IPS-NIHi7 (cell line): ENCODE measurements around the gene ATP13A1.
A peak's percentile ranks its signal among the peaks of the same experiment; 100 is the strongest.
"Not testable (repeated sequence)": the region's sequence is repeated elsewhere in the genome, so short reads cannot be mapped to it uniquely, and the experiment has no call there.

Experiments used
- DNase-seq: peaks from one replicate; pipeline ENCODE4 v3.0.0; 2012; ENCODE audit warnings: mixed read lengths; ENCODE audit errors: extremely low spot score

The ATP13A1 gene

DNA sequence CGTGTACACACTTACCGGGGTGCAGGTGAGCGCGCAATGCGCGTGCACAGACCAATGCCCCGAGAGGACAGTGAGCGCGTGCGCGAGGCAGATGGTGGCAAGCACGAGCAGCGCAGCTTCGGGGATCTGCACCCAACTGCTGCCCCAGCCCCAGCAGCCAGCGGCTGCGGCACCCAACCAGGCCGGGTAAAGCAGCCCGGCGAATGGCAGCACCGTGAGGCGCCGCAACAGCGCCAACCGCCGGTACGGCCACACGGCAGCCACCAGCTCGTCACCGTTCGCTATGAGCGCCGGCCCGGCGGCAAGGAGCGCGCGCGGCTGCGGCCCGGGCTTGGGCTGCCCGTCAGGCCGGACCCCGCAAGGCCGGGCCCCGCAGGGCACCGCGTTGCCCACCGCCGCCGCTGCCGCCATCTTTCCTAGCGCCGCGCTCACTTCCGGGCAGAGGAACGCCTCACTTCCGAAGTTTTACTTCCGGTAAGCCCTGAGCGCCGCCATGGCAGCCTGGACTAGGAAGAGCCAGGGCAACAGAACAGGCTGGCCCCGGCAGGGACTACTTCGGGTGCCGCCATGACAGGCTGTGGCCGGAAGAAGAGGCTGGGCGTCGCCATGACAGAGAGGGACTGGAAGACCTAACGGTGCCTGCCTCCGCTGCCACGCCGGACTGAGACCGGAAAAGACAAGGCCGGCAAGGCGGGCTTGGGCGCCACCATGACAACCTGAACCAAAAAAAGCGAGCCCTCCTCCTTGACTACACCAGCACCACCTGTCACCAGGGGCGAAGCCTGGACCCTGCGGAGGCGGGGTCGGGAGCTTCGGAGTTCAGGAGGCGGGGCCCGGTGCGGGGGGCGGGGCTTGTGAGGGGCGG, at the start of gene ATP13A1:
TSS of gene ATP13A1 (minus strand) at position 421 of the 865 bp plus-strand sequence. CDS start at position 411, 10 bp downstream.
- DNase-seq: peak; percentile 91

GRCh38 chr19:19711934-19712828, 48.7 kb upstream of the ATP13A1 start:
- no peak for DNase-seq

DNA sequence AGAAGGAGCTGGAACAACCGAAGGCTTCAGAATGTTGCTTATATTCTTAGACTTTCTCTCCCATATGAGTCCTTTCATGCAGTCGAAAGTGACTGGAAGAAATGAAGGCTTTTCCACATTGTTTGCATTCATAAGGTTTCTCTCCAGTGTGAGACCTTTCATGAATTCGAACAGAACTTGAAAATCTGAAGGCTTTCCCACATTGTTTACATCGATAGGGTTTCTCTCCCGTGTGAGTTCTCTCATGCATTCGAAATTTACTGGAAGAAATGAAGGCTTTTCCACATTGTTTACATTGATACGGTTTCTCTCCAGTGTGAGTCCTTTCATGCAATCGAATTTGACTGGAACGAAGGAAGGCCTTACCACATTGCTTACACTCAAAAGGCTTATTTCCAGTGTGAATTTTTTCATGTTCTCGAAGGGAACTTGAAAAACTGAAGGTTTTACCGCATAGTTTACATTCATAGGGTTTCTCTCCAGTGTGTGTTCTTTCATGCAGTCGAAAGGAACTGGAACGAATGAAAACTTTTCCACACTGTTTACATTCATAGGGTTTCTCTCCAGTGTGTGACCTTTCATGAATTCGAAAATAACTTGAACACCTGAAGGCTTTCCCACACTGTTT, 47.9 kb upstream of the ATP13A1 start:
- no peak for DNase-seq

- no peak for DNase-seq
Observed at GRCh38 chr19:19710506-19710905, 47.0 kb upstream of the ATP13A1 start.

- DNase-seq: no peak
Observed at GRCh38 chr19:19704836-19705235, 41.4 kb upstream of the ATP13A1 start.

DNA sequence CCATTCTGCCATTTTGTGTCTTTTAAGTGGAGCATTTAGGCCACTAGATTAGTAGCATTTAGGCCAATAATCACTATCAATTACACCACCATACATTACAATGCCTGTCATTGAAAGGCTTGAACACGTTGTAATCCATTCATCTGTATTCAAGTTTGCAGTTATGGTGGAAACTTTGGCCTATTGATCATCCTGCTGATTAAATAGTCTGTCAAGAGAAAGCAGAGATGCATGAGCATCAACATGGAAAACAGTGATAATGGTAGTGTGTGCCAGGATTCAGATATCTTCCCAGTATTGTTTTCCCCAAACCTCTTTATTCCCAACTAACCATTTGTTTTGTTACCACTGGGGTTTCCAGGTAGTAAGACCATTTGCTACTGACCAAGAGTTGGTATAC, 37.0 kb upstream of the ATP13A1 start:
- DNase-seq: not testable (repeated sequence)

DNA sequence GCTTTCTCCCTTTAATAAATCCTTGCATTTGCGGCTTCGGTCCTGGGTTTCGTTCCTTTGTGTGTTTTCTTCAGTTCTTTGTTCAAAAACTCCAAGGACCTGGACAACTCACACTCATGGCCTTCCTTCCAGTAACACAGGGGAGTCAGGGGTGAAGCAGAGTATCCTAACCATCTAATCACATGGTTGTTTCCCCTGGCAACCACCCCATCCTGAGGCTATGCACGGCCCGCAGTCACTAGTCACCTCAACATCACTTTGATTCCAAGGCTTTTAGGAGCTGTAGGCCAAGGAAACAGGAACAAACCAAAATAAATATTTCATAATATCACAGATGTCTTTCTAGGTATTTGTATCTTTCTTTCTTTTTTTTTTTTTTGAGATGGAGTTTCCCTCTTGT, 34.1 kb upstream of the ATP13A1 start:
- DNase-seq: no peak

- no peak for DNase-seq
Observed at GRCh38 chr19:19696386-19696785, 32.9 kb upstream of the ATP13A1 start.

DNA sequence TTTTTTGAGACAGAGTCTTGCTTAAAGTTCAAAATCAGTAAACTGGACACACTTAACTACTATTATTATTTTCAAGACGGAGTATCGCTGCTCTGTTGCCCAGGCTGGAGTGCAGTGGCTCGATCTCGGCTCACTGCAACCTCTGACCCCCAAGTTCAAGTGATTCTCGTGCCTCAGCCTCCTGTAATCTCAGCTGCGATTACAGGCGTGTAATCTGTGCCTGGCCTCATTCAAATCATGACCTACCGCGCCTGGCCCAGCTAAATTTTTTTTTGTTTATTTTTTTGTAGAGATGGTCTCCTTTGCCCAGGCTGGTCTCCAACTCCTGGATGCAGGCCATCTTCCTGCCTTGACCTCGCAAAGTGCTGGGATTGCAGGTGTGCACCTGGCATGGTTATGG, 28.2 kb upstream of the ATP13A1 start:
- no peak for DNase-seq

DNA sequence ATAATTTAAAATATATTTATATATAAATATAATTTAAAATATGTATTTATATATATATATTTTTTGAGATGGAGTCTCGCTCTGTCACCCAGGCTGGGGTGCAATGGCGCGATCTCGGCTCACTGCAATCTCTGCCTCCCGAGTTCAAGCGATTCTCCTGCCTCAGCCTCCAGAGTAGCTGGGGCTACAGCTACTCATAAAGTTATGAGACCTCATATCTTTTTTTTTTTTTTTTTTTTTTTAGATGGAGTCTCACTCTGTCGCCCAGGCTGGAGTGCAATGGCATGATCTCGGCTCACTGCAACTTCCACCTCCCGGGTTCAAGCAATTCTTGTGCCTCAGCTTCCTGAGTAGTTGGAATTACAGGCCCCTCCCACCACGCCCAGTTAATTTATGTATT, 25.5 kb upstream of the ATP13A1 start:
- DNase-seq: not testable (repeated sequence)

DNA sequence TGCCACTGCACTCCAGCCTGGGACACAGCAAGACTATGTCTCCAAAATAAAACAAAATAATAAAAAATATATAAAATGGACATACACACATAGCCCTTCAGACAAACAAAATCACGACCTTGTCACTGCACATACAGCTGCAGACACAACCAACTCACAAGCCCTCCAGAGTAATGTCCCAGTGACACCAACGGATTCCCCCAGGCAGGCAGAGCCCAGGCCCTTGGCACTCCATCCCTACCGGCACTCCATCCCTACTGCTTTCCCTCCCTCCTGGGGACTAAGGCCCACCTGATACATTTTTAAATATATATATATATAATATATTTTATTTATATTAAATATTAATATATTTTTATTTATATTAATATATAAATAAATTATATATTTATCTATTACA, 23.6 kb upstream of the ATP13A1 start:
- peak; percentile 14 for DNase-seq

- DNase-seq: no peak
Observed at GRCh38 chr19:19686580-19686979, 23.1 kb upstream of the ATP13A1 start.

DNA sequence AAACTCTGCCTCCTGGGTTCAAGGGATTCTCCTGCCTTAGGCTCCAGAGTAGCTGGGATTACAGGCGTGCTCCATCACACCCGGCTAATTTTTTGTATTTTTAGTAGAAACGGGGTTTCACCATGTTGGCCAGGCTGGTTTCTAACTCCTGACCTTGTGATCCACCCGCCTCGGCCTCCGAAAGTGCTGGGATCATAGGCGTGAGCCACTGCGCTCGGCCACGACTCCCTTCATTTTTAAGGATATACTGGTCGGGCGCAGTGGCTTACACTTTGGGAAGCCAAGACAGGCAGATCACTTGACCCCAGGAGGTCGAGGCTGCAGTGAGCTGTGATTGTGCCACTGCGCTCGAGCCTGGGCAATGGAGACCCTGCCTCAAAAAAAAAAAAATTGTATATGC, 22.6 kb upstream of the ATP13A1 start:
- not testable (repeated sequence) for DNase-seq

DNA sequence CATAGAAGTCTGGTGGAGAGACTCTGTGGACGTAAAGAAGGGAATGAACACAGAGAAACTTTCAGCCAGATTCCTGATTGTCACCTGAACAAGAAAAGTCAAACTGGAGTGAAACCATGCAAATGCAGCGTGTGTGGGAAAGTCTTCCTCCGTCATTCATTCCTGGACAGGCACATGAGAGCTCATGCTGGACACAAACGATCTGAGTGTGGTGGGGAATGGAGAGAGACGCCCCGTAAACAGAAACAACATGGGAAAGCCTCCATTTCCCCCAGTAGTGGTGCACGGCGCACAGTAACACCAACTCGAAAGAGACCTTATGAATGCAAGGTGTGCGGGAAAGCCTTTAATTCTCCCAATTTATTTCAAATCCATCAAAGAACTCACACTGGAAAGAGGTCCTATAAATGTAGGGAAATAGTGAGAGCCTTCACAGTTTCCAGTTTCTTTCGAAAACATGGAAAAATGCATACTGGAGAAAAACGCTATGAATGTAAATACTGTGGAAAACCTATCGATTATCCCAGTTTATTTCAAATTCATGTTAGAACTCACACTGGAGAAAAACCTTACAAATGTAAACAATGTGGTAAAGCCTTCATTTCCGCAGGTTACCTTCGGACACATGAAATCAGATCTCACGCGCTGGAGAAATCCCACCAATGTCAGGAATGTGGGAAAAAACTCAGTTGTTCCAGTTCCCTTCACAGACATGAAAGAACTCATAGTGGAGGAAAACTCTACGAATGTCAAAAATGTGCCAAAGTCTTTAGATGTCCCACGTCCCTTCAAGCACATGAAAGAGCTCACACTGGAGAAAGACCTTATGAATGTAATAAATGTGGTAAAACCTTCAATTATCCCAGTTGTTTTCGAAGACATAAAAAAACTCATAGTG, 15.9 kb upstream of the ATP13A1 start:
- no peak for DNase-seq

GRCh38 chr19:19677579-19677978, 14.1 kb upstream of the ATP13A1 start:
- no peak for DNase-seq

DNA sequence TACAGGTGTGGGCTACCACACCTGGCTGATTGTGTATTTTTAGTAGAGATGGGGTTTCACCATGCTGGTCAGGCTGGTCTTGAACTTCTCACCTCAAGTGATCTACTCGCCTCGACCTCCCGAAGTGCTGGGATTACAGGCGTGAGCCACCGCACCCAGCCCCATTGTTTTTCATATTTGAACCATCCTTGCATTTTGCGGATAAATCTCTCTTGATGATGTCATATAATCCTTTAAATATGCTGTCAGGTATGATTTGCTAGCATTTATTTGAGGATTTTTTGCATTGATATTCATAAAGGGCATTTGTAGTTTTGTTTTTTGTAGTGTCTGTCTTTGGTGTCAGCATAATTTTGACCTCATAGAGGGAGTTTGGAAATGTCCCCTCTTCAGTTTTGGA, 10.8 kb upstream of the ATP13A1 start:
- no peak for DNase-seq

GRCh38 chr19:19672816-19673215, 9.3 kb upstream of the ATP13A1 start:
- DNase-seq: no peak

DNA sequence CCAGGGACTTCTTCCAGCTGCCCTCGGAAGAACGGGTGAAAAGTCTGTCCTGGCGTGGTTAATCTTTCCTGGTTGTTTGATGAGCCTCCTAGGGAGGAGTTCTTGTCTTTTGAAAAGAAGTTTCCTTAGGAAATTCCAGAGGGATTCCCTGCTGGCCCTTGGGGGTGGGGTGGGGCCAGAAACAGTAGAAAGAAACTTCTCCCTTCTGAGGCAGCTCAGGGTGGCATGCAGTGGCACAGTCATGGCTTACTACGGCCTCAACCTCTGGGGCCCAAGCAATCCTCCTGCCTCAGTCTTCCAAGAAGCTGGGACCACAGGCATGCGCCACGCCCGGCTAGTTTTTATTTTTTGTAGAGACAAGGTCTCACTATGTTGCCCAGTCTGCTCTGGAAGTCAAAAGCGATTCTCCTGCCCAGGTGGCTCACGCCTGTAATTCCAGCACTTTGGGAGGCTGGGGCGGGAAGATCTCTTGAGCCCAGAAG, 6.6 kb upstream of the ATP13A1 start:
- DNase-seq: peak; percentile 53

DNA sequence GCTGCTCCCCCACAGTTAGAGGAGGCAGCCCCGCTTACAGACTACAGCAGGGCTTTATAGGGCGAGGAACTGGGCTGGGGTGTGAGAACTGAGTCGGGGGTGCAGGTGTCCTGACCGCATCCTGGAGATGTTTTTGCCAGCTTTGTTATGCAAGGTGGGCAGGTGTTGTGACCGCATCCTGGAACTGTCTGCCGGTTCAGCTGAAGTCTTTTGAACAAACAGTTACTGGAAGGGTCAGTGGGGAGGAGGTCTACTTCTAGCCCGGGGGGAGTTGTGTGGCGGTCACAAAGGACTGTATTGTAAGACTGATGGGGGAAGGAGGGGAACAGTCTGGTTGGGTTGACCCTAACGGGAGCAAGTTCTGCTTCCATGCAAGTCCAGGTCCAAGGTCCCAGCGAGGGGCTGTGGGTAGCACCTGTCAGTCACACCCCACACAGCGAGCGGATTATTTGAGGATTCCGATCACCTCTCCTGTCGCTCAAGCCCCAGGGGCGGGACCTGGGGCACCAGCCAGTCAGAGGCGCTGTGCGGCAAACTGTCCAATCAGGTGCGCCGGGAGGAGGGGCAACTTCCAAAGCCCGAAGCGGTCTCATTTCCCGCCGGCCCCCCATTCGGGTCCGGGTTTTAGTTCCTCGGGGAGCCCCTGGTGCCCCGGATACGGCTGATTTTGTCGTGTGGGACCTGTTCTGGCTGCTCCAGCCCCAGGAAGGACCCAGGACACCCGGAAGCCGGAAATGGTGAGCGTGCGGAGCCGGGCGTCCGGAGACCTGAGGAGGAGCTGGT, 4.9 kb upstream of the ATP13A1 start, which contains the start of gene ZNF101:
TSS of gene ZNF101 (plus strand) at position 610 of the 783 bp plus-strand sequence. CDS start at position 735, 125 bp downstream.
- peak; percentile 95 for DNase-seq

GRCh38 chr19:19665420-19665948, 2.0 kb upstream of the ATP13A1 start:
- DNase-seq: not testable (repeated sequence)
